ENCODE data around the gene A3GALT2. TPM values are rescaled to one million over a fixed set of nuclear protein-coding genes. Genes with fewer than 3 reads are reported as not detected.

Gene A3GALT2
- total RNA-seq, 2 experiments from 2014 or later = not detected

DNA sequence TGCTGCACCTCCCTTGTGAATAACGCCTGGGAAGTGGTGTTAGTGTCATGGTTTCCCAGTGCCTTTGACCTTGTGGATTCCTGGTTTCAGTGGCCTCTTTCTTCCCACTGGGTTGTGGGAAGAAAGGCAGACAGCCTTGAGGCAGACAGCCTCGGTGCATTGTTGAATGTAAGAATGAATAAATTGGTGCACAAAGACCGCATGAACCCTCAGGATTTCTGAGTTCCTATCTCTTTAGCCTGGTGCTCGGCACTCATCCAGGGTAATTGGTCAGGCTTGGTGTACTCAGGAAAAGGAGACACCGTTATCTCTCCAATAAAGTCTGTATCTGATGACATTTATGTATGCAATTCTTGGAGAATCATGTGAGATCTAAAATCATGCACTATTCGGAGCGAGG, 59.6 kb downstream of the A3GALT2 start:
- Histone ChIP-seq H3K79me2 (ENCODE audit: insufficient read depth, low read depth, low read length) (peaks cover 12% of the 10 kb centered on the region), H3K36me3 (ENCODE audit: insufficient read depth, low read length) (no peaks in the 10 kb centered on the region), H3K27ac (ENCODE audit: low read depth, low read length, poor library complexity, severe bottlenecking) (no peak overlapping the region), H3K9me3 (ENCODE audit: low read length) (no peaks in the 10 kb centered on the region), H4K20me1 (ENCODE audit: insufficient read depth, low read length) (no peaks in the 10 kb centered on the region; the same call in 1 of the 2 replicates), H3K4me2 (ENCODE audit: low read length) (no peak overlapping the region), H3K4me1 (ENCODE audit: insufficient read depth, low read length, poor library complexity, severe bottlenecking) (peaks cover 20% of the 10 kb centered on the region), H2AFZ (ENCODE audit: low read length) (no peak overlapping the region), H3K9me2 (ENCODE audit: insufficient read depth, low read length) (no peaks in the 10 kb centered on the region), H3K4me3 (ENCODE audit: low read depth, low read length, poor library complexity, severe bottlenecking) (no peak overlapping the region)
- BruUV-seq (replicated peaks) = no TSS peak
- no peak for DNase-seq (ENCODE audit: low spot score)
- intact Hi-C loops (cut with micrococcal nuclease; ENCODE audit: unreplicated experiment) = no loop called here
- POLR2A ChIA-PET = no interaction called here
- CTCF ChIA-PET (ENCODE audit: unreplicated experiment) = no interaction called here
- TF ChIP-seq EZH2phosphoT487 (IDR thresholded peaks at IDR 0.05; ENCODE audit: borderline replicate concordance, low read depth, low read length) = no peak
- TF ChIP-seq, protein P1, sequence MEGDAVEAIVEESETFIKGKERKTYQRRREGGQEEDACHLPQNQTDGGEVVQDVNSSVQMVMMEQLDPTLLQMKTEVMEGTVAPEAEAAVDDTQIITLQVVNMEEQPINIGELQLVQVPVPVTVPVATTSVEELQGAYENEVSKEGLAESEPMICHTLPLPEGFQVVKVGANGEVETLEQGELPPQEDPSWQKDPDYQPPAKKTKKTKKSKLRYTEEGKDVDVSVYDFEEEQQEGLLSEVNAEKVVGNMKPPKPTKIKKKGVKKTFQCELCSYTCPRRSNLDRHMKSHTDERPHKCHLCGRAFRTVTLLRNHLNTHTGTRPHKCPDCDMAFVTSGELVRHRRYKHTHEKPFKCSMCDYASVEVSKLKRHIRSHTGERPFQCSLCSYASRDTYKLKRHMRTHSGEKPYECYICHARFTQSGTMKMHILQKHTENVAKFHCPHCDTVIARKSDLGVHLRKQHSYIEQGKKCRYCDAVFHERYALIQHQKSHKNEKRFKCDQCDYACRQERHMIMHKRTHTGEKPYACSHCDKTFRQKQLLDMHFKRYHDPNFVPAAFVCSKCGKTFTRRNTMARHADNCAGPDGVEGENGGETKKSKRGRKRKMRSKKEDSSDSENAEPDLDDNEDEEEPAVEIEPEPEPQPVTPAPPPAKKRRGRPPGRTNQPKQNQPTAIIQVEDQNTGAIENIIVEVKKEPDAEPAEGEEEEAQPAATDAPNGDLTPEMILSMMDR (conservative IDR thresholded peaks at IDR 0.05; ENCODE audit: low read length) = no peak

DNA sequence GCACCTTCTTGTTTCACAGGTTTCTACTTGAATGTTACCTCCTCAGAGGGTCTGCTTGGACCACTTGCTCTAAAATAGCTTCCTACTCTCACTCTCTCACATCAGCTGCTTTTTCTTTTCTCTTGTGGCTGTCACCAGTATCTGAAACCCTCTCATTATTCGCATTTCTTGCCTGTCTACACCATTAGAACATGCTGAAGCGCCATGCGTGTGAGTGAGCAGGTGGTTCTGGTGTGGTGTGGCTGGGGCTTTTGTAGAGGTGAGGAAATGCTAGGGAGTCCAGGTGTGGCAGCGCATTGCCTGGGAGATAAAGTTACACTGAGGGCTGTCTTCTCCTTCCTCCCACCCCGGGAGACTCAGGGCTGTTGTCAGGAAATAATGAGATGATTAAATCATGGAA, 60.5 kb downstream of the A3GALT2 start:
- Histone ChIP-seq H3K4me2 (ENCODE audit: low read length) (no peak overlapping the region), H3K9me3 (ENCODE audit: low read length) (no peaks in the 10 kb centered on the region), H3K27ac (ENCODE audit: low read depth, low read length, poor library complexity, severe bottlenecking) (no peak overlapping the region), H3K79me2 (ENCODE audit: insufficient read depth, low read depth, low read length) (peaks cover 12% of the 10 kb centered on the region), H3K9me2 (ENCODE audit: insufficient read depth, low read length) (no peaks in the 10 kb centered on the region), H3K4me3 (ENCODE audit: low read depth, low read length, poor library complexity, severe bottlenecking) (no peak overlapping the region), H4K20me1 (ENCODE audit: insufficient read depth, low read length) (no peaks in the 10 kb centered on the region), H2AFZ (ENCODE audit: low read length) (no peak overlapping the region), H3K36me3 (ENCODE audit: insufficient read depth, low read length) (no peaks in the 10 kb centered on the region), H3K4me1 (ENCODE audit: insufficient read depth, low read length, poor library complexity, severe bottlenecking) (peaks cover 24% of the 10 kb centered on the region)
- intact Hi-C loops (cut with micrococcal nuclease; ENCODE audit: unreplicated experiment) = no loop called here
- no TSS peak for BruUV-seq (replicated peaks)
- ChIA-PET POLR2A (no interaction called here), CTCF (ENCODE audit: unreplicated experiment) (no interaction called here)
- no peak for DNase-seq (ENCODE audit: low spot score)
- TF ChIP-seq, protein P1 (conservative IDR thresholded peaks at IDR 0.05; ENCODE audit: low read length) = no peak
- no peak for TF ChIP-seq EZH2phosphoT487 (IDR thresholded peaks at IDR 0.05; ENCODE audit: borderline replicate concordance, low read depth, low read length)

DNA sequence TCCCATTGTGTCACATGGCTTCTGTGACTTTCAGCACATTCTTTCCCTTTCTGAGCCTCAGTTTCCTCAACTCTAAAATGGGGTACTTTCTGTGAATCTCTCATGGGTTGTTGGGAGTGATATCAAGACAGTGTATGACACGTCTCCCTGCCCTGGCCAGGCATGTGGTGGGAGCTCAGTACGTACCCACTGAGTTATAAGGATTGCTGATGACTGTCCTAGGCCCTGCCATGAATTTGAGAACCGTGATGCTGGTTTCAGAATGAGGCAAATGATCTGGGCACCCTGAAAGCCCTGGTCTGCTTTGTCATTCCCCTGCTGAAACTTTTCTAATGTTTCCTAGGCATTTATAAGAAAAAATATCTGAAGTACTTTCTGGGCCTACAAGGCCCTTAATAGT, 61.0 kb downstream of the A3GALT2 start:
- Histone ChIP-seq H3K79me2 (ENCODE audit: insufficient read depth, low read depth, low read length) (peaks cover 12% of the 10 kb centered on the region), H3K9me2 (ENCODE audit: insufficient read depth, low read length) (no peaks in the 10 kb centered on the region), H3K4me1 (ENCODE audit: insufficient read depth, low read length, poor library complexity, severe bottlenecking) (peaks cover 27% of the 10 kb centered on the region), H3K27ac (ENCODE audit: low read depth, low read length, poor library complexity, severe bottlenecking) (no peak overlapping the region), H4K20me1 (ENCODE audit: insufficient read depth, low read length) (no peaks in the 10 kb centered on the region), H3K9me3 (ENCODE audit: low read length) (no peaks in the 10 kb centered on the region), H2AFZ (ENCODE audit: low read length) (no peak overlapping the region), H3K4me3 (ENCODE audit: low read depth, low read length, poor library complexity, severe bottlenecking) (no peak overlapping the region), H3K4me2 (ENCODE audit: low read length) (no peak overlapping the region), H3K36me3 (ENCODE audit: insufficient read depth, low read length) (no peaks in the 10 kb centered on the region)
- CTCF ChIA-PET (ENCODE audit: unreplicated experiment) = no interaction called here
- BruUV-seq (replicated peaks) = no TSS peak
- intact Hi-C loops (cut with micrococcal nuclease; ENCODE audit: unreplicated experiment) = no loop called here
- TF ChIP-seq EZH2phosphoT487 (IDR thresholded peaks at IDR 0.05; ENCODE audit: borderline replicate concordance, low read depth, low read length) = no peak
- TF ChIP-seq, protein P1 (conservative IDR thresholded peaks at IDR 0.05; ENCODE audit: low read length) = no peak
- POLR2A ChIA-PET = no interaction called here
- DNase-seq (ENCODE audit: low spot score) = no peak
